HG02870 (cell line): ENCODE results near the gene MANBA.
"Not testable (repeated sequence)": the region's sequence is repeated elsewhere in the genome, so short reads cannot be mapped to it uniquely, and the experiment has no call there.

Experiments
- ATAC-seq: cut with Tn5 transposase; IDR thresholded peaks from one replicate; pipeline ENCODE4 v1.9.1; 2021; ENCODE audit warnings: mild to moderate bottlenecking, moderate library complexity; ENCODE audit not compliant: unreplicated experiment

MANBA gene

DNA sequence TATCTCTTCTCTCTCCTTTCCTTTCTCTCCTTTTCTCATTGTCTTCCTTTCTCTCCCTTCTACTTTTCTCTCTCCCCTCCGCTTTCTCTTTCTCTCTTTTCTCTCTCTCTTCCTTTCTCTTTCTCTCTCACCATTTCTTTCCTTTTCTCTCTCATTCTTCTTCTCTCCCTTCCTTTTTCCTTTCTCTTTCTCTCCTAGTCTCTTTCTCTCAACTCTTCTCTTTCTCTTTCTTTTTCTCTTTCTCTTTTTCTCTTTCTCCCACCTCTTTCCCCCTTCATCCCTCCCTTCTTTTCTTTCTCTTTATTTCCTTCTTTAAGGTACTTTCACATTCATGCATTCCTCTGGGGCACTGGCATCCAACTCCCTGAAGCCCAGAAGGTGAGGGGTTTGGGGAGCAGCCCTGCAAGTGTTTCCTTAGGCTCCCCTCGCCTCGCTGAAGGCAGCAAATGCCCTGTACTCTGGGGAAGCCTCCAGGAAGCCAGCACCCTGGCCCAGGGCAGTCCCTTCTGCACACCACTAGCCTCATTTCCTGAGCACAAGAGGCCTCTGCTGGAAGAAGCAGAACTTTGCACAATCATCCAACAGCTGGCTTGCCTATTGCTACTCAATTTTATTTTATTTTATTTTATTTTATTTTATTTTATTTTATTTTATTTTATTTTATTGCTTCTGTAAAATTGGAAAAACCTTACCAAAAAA lies 135.4 kb downstream of the MANBA start:
- ATAC-seq, result peak; percentile 84

DNA sequence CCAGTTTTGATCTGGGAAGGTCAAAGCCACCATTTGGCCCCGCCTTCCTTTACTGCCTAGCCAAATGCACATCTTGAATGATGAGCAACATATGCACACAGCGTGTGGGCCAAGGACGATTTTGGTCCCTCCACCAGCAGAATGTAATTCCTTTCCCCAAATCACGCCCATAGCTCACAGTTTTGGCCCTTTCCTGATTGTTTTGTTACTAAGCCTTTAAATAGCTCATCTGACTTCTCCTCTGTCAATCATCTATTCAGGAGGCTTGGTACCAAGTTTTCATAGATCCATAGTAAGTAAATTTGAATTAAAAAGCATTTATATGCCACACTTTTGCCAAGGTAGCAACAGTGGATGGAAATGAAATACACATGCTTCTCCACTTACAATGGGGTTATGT lies 136.3 kb downstream of the MANBA start:
- ATAC-seq, result no peak

DNA sequence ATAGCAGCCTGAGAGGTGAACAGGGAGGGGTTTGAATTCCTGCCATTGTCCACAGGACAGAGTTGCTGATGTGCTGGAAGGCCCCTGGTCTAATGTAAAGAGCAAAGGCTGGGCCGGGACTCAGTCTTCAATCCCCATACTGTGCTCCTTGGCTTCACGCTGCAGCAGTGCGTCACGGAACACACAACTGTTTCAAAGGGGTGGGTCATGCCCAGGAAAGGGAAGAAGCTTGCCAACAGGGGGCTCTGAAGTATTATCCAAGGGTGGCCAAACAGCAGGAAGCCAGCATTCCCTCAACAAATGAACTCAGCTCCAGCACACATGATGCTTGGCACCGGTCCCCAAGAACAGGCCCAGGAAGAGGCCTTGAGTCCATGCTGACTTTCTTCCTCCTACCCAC lies 137.1 kb downstream of the MANBA start:
- no peak for ATAC-seq

DNA sequence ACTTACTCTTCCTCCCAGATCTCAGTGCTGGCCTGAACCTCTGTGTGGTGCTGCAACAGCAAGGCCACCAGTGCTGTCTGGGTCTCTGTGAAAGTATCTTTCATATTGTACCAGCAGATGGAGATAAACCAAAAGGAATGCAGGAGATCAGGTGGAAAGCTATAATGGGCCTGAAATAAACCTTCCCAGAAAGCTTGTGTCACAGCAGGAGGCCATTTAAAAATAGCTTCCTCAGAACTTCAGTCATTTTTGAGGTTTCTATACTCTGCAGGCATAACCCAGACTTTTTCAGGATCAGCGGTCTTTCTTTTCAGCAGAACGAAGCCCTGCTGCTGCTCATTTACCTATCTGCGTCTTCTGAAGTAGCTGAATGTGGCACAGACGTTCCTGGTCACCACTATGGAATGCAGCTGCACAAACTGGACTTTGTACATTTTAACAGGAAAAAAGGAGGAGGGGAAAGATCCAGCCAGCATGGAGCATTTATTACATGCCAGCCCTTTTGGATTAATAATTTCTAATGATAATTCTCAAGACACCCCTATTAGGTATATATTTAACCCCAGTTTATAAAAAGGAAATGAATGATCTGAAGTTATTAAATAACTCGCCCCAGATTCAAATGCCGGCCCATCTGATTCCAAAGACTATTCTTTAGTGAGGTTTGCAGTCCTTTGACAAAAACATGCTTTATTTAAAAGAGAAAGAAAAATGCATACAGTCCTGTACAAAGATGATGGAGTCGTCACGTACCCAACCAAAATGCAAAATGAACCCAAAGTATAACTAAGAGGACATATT lies 139.9 kb downstream of the MANBA start:
- ATAC-seq, result no peak

DNA sequence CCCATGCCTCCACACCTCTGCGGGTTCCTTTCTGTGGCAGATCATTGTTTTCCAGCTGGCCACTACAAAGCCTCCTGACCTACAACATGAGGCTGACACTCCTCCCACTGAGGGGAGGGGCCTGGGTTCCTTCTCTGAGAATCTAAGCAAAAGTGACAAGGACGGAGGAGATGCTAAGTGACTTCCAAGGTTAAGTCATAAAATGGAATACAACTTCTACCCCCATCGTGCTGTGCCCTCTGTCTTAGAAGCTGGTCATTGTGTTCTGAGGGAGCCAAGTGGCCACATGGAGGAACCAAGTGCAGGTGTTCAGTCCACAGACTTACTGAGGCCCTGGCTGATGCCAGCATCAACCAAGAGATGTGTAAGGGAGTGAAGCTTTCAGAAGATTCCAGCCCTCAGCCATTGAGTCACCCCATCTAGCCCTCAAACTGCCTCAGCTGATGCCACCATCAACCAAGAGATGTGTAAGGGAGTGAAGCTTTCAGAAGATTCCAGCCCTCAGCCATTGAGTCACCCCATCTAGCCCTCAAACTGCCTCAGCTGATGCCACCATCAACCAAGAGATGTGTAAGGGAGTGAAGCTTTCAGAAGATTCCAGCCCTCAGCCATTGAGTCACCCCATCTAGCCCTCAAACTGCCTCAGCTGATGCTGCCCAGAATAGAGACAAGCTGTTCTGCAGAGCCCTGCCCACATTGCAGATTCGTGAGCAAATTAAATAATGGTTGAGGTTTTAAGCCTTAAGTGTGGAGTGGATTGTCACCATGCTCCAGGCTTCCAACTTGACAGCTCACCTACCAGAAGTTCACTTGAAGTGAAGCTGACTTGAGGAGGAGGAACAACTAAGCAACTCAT lies 140.8 kb downstream of the MANBA start:
- not testable (repeated sequence) for ATAC-seq

DNA sequence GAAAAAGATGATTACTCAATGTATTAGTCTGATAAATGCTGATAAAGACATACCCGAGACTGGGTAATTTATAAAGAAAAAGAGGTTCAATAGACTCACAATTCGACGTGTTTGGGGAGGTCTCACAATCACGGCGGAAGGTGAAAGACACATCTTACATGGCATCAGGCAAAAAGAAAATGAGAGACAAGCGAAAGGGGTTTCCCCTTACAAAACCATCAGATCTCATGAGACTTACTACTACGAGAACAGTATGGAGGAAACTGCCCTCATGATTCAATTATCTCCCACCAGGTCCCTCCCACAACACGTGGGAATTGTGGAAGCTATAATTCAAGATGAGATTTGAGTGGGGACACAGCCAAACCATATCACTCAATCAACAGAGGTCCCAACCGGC lies 141.7 kb downstream of the MANBA start:
- not testable (repeated sequence) for ATAC-seq

DNA sequence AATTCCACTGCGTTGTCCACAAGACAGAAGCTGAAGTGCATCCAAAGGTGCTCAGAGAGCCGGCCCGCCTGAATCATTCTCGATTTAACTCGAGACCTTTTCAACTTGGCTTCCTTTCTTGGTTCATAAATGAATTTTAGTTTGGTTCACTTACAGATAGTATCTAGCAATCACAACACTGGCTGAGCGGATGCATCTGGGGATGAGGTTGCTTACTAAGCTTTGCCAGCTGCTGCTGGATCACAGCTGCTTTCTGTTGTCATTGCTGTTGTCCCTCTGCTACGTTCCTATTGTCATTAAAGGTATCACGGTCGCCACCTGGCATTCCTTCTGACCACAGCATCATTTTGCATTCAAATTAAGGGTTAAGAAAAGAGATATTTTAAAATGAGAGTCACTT lies 144.1 kb downstream of the MANBA start:
- ATAC-seq, result no peak

DNA sequence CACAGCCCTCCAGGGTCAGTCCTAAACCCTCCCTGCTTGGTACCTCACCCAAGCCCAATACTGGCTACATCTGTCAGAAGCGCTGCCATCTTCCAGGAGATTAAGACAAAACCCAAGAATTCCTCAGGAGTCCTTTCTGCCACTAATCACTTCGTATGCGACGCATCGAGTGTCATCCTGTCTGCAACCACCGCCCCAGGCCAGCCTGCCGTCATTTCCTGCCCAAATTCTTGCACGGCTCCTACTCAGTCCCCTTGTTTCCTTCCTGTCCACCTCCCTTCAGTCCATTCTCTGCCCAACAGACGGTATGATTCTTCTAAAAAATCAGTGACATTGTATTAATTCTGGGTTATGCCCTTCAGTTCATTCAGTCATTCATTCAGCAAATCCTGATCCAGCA lies 146.0 kb downstream of the MANBA start:
- no peak for ATAC-seq

DNA sequence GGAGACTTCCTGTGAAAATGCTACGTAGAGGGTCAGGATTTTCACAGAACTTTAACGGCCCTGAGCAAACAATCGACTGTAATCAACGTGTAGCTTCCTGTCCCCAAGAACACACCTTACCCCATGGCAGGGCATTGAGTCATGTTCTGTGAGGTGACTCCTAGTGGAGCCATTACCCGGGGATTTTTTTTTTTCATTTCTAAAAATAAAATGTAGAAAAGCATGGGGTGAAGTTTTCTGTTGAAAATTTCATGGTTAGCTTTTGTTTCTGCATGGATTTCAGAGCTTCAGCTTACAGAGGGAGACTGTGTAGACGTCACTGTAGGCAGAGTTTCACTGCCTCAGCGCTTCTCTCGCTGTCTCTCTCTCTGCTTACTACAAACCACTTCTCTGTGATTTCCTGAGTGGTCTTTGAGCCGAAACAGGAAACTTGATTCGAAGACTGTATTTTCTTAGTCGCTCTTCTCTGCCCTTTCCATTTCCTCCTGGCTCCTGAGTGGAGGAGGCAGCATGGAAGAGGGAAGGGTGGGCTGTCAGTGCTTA lies 147.9 kb downstream of the MANBA start:
- ATAC-seq, result no peak

DNA sequence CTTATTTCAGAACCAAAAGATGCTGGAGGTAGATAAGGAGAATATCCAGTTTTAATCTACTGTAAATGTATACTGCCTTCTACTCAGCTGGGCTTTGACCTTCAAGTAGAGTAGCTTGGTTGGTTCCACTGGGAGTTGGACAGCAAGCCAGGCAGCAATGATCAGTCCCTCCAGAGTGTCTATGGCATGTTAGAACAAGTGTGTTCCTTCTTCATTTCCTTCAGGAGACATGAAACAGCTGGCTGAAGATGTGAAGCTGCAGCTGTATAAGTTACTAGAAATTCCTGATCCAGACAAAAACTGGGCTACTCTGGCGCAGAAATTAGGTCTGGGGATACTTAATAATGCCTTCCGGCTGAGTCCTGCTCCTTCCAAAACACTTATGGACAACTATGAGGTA lies 148.6 kb downstream of the MANBA start:
- no peak for ATAC-seq

DNA sequence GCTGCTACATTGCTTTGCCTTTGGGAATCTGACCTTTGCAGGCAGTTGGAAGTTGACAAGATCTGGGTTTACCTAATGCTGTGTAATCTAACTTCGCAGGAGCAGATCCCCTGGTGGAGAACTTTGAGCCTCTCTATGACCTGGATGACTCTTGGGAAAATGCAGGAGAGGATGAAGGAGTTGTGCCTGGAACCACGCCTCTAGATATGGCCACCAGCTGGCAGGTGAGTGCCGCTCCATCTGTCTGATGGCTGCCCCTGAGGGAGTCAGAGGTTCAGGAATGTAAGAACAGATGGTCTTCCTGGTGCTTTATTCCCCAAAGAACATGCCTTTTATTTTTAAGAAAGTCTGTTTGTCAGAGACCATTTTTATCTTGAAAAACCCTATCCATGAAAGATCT lies 150.3 kb downstream of the MANBA start:
- ATAC-seq, result no peak

DNA sequence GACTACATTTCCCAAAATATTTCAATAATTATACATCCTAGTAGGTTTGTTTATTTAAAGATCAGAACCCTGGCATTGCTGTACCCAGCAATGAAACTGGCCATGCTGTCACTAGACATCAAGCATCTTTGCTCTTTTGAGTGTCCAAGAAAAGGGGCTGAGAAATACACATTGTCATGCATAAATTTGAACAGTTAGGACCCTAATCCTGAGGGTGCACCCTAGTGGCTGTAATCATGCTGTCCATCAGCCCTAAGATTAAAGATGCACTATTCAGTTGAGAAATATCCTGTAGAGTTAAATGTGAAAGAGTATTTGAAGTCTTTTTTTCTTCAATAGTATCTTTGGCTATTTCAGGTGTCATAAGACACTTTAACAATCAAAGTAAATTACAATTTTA lies 150.8 kb downstream of the MANBA start:
- no peak for ATAC-seq

DNA sequence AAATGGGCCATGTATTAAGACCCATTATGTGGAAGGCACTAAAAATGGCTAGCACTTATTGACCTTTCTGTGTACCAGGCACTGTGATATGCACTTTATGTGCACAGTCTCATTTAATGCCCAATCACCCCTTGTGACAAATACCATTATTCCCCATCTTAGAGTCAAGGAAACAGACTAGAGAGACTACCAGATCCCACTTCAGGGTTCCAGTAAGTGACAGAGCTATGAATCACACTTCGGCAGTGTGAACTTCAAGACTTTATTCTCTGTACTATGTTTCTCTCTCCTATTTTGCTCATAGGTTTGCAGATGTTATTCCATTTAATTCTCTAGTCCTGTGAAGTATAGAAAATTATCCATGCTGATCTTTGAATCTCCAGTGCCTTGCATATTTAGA lies 152.6 kb downstream of the MANBA start:
- no peak for ATAC-seq

DNA sequence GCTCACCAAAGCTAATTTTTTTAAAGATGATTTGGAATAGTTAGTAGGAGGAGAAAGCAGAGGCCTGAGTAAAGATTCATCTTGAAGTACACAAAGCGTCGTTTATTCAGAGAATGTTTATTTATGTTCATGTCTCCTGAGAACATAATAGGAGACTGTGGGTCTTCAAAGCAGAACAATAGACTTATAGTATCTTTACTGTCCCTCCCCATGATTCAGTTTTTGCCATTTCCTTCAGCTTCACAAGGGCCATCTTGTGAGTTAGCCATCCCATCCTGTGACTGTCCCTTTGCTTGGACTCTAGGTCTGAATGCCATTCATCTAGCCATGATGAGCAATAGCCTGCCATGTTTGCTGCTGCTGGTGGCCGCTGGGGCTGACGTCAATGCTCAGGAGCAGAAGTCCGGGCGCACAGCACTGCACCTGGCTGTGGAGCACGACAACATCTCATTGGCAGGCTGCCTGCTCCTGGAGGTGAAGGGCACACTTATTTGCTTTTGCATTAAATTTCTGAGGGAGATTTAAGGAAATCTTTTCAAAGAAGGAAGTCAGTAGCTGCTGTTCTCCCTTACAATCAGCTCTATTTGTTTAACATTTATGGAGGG lies 153.8 kb downstream of the MANBA start:
- no peak for ATAC-seq

DNA sequence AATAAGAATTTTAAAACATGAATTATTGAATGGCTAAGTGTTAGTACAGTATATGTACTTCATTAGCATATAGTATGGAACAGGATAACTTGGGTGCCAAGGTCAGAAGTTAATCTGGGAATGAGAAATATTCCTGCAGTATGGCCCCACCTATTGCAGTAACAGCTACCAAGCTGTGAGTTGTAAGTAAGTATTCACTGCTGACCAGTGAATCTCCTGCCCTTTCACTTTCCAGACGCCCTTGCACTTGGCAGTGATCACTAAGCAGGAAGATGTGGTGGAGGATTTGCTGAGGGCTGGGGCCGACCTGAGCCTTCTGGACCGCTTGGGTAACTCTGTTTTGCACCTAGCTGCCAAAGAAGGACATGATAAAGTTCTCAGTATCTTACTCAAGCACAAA lies 154.5 kb downstream of the MANBA start:
- no peak for ATAC-seq

DNA sequence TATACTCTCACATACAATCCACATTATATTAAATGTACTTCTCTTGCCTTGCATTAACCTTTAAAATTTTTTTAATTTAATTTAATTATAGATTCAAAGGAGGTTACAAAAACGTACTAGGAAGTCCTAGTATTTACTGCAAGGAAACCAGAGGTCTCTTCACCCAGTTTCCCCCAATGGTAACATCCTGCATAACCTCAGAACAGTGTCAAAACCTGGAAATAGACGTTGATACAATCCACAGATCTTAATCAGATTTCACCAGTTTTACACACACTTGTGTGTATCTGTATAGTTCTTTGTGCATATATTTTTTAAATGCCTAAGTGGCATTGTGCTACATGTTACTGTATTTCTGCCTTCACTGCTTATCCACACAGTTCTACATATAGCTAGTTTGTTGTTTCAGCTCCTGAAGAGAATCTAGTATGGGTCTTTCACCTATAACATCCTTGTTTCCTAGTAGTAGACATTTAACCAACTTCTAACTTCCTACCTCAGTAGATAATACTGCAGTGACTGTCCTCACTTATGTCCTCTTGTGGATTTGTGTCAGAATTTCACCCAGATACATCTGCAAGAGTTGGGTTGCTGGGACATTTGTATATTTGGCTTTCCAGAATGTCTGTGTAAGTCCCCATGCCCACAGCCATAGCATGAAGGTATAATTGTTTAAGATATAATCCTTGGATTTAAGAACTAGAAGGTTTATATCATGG lies 156.4 kb downstream of the MANBA start:
- ATAC-seq, result no peak

DNA sequence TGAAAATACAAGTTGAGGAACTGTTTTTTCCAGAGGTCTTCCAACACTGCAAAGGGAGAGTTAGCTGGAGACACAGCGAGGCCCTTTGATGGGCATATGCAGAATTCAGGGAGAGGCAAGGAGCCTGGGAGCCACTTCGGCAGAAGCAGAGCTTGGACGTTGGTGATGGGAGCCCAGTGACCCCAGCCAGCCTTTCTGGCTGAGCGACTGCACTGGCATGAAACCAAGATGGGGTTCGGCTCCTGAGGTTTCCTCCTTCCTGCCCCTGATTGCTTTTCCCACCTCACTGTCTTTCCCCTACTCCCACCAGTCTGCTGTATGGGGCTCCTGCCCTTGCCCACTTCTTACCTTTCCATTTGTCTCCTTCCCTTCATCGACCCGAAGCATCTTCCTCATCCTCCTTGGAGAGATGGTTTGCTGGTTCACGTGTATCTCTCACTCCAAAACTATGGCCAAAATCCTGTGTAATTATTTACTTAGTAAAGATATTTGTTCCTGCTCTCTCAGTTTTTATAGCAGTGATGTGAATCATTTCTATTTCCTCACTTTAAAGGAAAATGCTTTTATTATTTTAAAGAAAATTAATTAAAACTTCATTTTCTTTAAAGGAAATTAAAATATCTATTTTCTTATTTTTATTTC lies 159.1 kb downstream of the MANBA start:
- no peak for ATAC-seq

DNA sequence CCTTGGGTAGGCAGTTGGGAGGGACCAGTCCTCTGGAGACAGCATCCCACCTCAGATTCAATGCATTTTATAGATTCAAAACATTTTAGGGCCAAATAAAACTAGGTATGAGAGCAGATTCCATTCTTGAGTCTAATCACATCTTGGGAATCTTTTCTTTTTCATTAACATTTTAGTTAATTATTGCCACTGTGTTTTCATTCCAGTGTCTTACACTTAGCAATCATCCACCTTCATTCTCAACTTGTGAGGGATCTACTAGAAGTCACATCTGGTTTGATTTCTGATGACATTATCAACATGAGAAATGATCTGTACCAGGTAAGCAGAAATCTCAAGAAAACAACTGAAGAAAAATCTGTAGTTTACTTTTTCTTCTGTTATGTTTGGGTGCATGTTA lies 160.1 kb downstream of the MANBA start:
- ATAC-seq, result no peak

DNA sequence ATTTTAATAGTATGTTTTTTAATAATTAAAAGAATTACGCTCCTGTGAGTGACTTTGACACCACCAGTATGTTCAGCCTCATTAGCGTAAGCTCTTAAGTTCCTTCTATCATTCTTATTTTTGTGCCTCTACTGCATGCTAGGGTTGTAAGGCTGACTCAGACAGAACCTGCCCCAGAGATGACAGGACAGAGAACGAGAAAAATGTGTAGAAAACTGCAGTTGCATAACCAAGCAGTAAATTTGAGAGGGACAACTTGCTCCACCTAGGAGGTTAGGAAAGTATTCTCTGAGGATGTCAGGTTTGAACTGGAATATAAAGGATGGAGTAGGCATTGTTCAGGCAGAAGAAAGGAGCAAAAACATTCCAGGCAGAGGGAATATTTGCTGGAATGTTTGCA lies 160.9 kb downstream of the MANBA start:
- ATAC-seq, result no peak

DNA sequence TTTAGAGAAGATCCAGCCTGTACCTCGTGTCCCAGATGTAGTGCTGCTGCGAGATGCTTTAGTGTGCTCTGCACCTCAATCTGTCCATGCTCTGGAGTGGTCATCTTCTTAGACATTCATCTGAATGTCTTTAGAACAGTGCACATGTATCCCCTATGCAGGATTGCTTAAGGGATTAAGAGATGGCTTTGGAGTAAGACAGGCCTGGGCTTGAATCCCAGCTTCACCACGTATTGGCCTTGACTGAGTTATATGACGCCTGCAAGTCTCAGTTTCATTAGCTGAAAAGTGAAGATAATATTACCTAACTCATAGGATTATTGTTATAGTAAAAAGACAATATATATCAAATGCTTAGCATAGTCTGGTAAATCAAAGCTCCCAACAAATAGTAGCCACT lies 161.3 kb downstream of the MANBA start:
- ATAC-seq, result peak; percentile 19
